Keratinocyte (primary cell): Measurements from ENCODE around the gene CLDN1. TPM values are rescaled to one million over a fixed set of nuclear protein-coding genes. Genes with fewer than 3 reads are reported as not detected.

Experiments
- DNase-seq: peaks from one replicate; pipeline ENCODE4 v3.0.0-alpha.2; 2011; ENCODE audit warnings: low read depth, missing footprints, low spot score
- FAIRE-seq: peaks from 2 replicates; lab custom pipeline; 2011; peaks lifted over from hg19 to GRCh38; lab: Jason Lieb, UNC
- H2AFZ ChIP-seq: 2 replicates; pipeline ENCODE4 v1.6.0; 2012; ENCODE audit warnings: low read length, control low read depth, inconsistent platforms; ENCODE audit not compliant: control insufficient read depth
- H3K27ac ChIP-seq: 2 replicates; pipeline ENCODE4 v1.5.1; 2011; ENCODE audit warnings: low read length; ENCODE audit not compliant: control insufficient read depth, insufficient read depth
- H3K27me3 ChIP-seq: 3 replicates; pipeline ENCODE4 v1.6.0; 2011; ENCODE audit warnings: low read length; ENCODE audit not compliant: control insufficient read depth, insufficient read depth; ENCODE audit errors: extremely low read depth
- H3K36me3 ChIP-seq, 2 experiments: 2 replicates in 1 of 2; 3 replicates in 1 of 2; pipeline ENCODE4 v1.5.1; 2011; ENCODE audit warnings: low read length in 2 of 2, mild to moderate bottlenecking in 1 of 2; ENCODE audit not compliant: control insufficient read depth in 2 of 2, insufficient read depth in 2 of 2; ENCODE audit errors: extremely low read depth in 1 of 2
- H3K4me1 ChIP-seq: 3 replicates; pipeline ENCODE4 v1.5.1; 2011; ENCODE audit warnings: low read length; ENCODE audit not compliant: control insufficient read depth, insufficient read depth; ENCODE audit errors: extremely low read depth
- H3K4me2 ChIP-seq: 3 replicates; pipeline ENCODE4 v1.6.0; 2011; ENCODE audit warnings: low read depth, low read length; ENCODE audit not compliant: control insufficient read depth, insufficient read depth; ENCODE audit errors: extremely low read depth
- H3K4me3 ChIP-seq, 3 experiments: fragments of 200-600 bp in 1 of 3; sonication (generic) in 1 of 3; 2 replicates in 2 of 3; 3 replicates in 1 of 3; pipeline ENCODE4 v1.5.1; 2011 to 2016; ENCODE audit warnings: low read length in 3 of 3, mild to moderate bottlenecking in 3 of 3, control low read depth in 2 of 3, inconsistent platforms in 1 of 3, low read depth in 1 of 3, mixed read lengths in 1 of 3, mixed run types in 1 of 3, moderate library complexity in 1 of 3; ENCODE audit not compliant: control insufficient read depth in 2 of 3, insufficient read depth in 2 of 3; ENCODE audit errors: extremely low read depth in 1 of 3
- H3K79me2 ChIP-seq: 2 replicates; pipeline ENCODE4 v1.6.0; 2012; ENCODE audit warnings: low read length; ENCODE audit not compliant: control insufficient read depth, insufficient read depth
- H3K9ac ChIP-seq: 3 replicates; pipeline ENCODE4 v1.6.0; 2011; ENCODE audit warnings: low read length; ENCODE audit not compliant: control insufficient read depth, insufficient read depth; ENCODE audit errors: extremely low read depth
- H3K9me1 ChIP-seq: 3 replicates; pipeline ENCODE4 v1.6.0; 2011; ENCODE audit warnings: low read length; ENCODE audit not compliant: control insufficient read depth, insufficient read depth; ENCODE audit errors: extremely low read depth
- H3K9me3 ChIP-seq: 2 replicates; pipeline ENCODE4 v1.5.1; 2012; ENCODE audit warnings: low read depth, low read length; ENCODE audit not compliant: control insufficient read depth
- H4K20me1 ChIP-seq: 3 replicates; pipeline ENCODE4 v1.6.0; 2011; ENCODE audit warnings: low read length; ENCODE audit not compliant: control insufficient read depth, insufficient read depth; ENCODE audit errors: extremely low read depth
- CTCF ChIP-seq, 3 experiments: IDR thresholded peaks in 1 of 3; conservative IDR thresholded peaks in 1 of 3; optimal IDR thresholded peaks in 1 of 3; 2 replicates in 2 of 3; 3 replicates in 1 of 3; pipeline versions ENCODE3 to v1.5.1; 2011; ENCODE audit warnings: low read length in 3 of 3, mild to moderate bottlenecking in 3 of 3, moderate library complexity in 2 of 3, control low read depth in 1 of 3, inconsistent platforms in 1 of 3; ENCODE audit not compliant: insufficient read depth in 2 of 3; ENCODE audit errors: extremely low read depth in 1 of 3
- EZH2 ChIP-seq: IDR thresholded peaks from one replicate; pipeline ENCODE4 v1.6.1; 2012; ENCODE audit warnings: inconsistent platforms, mild to moderate bottlenecking, low read length, moderate library complexity
- dilution Hi-C: fragments of 300-500 bp; cut with MboI; formaldehyde crosslinking; loops from one replicate; pipeline ENCODE4 v1.7.0; 2020; ENCODE audit warnings: low sequenced_read_pairs; ENCODE audit not compliant: extremely low pct_ligation_motif_present
- polyA plus RNA-seq, 5 experiments: library from polyadenylated mRNA; depleted of rRNA in 3 of 5; stranded (reverse) in 3 of 5; stranded (forward) in 1 of 5; unstranded in 1 of 5; fragments of >200 nt; gene quantifications; 1 replicate in 1 of 5; 2 replicates in 3 of 5; 3 replicates in 1 of 5; pipeline versions ENCODE4 v1.2.1 to v1.2.3, GENCODE V29; 2011 to 2012; ENCODE audit warnings: missing spikeins in 2 of 5, low read depth in 1 of 5, low replicate concordance in 1 of 5

CLDN1 gene
- polyA plus RNA-seq, 1 donor (not counting 4 experiments of a cell fraction or from before 2014, with no cell fraction given) = 218 TPM

- Histone ChIP-seq H2AFZ (no peak overlapping the region), H3K4me3 (no peak overlapping the region), H3K4me2 (no peak overlapping the region), H3K79me2 (no peaks in the 10 kb centered on the region), H3K27me3 (no peaks in the 10 kb centered on the region), H3K9ac (no peak overlapping the region), H3K9me3 (peaks cover 2% of the 10 kb centered on the region), H4K20me1 (no peaks in the 10 kb centered on the region), H3K4me1 (no peaks in the 10 kb centered on the region), H3K9me1 (no peaks in the 10 kb centered on the region), H3K27ac (no peak overlapping the region), H3K36me3 (no peaks in the 10 kb centered on the region)
- dilution Hi-C loops = no loop called here
- TF ChIP-seq CTCF (optimal IDR thresholded peaks at IDR 0.05 in 1 of 3, IDR thresholded peaks at IDR 0.05 in 1 of 3, conservative IDR thresholded peaks at IDR 0.05 in 1 of 3; ENCODE audit: extremely low read depth in 1 of 3, insufficient read depth in 2 of 3, low read length in 3 of 3) = no peak
- TF ChIP-seq EZH2 = no peak
- no peak for DNase-seq
- no peak for FAIRE-seq
These were observed 33.4 kb downstream of the CLDN1 start for GRCh38 chr3:190288836-190289235.

GRCh38 chr3:190286014-190286413 is 36.2 kb downstream of the CLDN1 start:
- TF ChIP-seq CTCF (optimal IDR thresholded peaks at IDR 0.05 in 1 of 3, IDR thresholded peaks at IDR 0.05 in 1 of 3, conservative IDR thresholded peaks at IDR 0.05 in 1 of 3; ENCODE audit: extremely low read depth in 1 of 3, insufficient read depth in 2 of 3, low read length in 3 of 3) (no peak), EZH2 (no peak)
- no peak overlapping the region for H3K27ac ChIP-seq
- no peaks in the 10 kb centered on the region for H3K9me1 ChIP-seq
- H4K20me1 ChIP-seq = no peaks in the 10 kb centered on the region
- H3K4me1 ChIP-seq = no peaks in the 10 kb centered on the region
- DNase-seq (no peak), FAIRE-seq (no peak)
- H2AFZ ChIP-seq = no peak overlapping the region
- H3K4me2 ChIP-seq = no peak overlapping the region
- H3K79me2 ChIP-seq = no peaks in the 10 kb centered on the region
- no peaks in the 10 kb centered on the region for H3K36me3 ChIP-seq
- dilution Hi-C loops = no loop called here
- no peak overlapping the region for H3K4me3 ChIP-seq
- H3K9ac ChIP-seq = no peak overlapping the region
- H3K9me3 ChIP-seq = peaks cover 2% of the 10 kb centered on the region
- H3K27me3 ChIP-seq = no peaks in the 10 kb centered on the region
